ENCODE data around the gene EPAS1.

The EPAS1 gene

DNA sequence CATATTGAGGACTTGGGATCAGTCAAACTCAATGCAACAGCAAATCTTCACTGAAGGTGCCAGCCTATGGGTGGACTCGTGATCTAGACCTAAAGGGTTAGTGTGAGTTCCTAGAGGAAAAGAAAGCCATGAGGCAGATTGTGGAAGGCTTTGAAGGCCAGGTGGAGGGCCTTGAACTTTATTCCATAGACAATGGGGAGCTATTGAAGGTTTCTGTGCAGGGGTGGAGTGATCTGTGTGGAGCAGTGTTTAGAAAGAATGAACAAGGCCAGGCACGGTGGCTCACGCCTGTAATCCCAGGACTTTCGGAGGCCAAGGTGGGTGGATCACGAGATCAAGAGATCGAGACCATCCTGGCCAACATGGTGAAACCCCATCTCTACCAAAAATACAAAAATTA is 61.5 kb downstream of the EPAS1 start:
- peaks cover 3% of the 10 kb centered on the region; the same call in 1 of the 2 replicates for H3K4me1 ChIP-seq (ENCODE audit: insufficient read depth, low read length)
- no peaks in the 10 kb centered on the region; the same call in 1 of the 2 replicates for H3K36me3 ChIP-seq (ENCODE audit: insufficient read depth, low read length)
- H3K9ac ChIP-seq (ENCODE audit: low read depth, low read length) = no peak overlapping the region
- no peaks in the 10 kb centered on the region for H3K9me3 ChIP-seq (ENCODE audit: control insufficient read depth, insufficient read depth, low read length)

DNA sequence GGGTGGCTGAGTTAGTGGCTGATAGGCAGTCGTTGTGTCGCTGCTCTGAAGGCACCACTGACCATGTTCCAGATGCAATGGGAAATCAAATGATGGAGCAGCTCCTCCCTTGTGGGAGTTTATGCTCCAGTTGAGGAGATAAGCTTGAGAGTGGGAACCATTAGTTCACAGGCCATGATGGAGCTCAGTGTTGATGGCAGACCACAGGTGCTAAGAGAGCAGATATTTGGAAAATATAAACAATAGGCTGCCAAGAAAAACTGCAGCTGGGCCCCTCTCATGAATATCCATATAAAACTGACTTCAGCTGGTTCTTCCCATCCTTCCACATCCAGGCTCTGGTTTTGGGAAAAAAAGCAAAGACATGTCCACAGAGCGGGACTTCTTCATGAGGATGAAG is 63.1 kb downstream of the EPAS1 start:
- Histone ChIP-seq H3K9me3 (ENCODE audit: control insufficient read depth, insufficient read depth, low read length) (peaks cover 8% of the 10 kb centered on the region), H3K9ac (ENCODE audit: low read depth, low read length) (no peak overlapping the region), H3K4me1 (ENCODE audit: insufficient read depth, low read length) (no peaks in the 10 kb centered on the region), H3K36me3 (ENCODE audit: insufficient read depth, low read length) (no peaks in the 10 kb centered on the region; the same call in 1 of the 2 replicates)

DNA sequence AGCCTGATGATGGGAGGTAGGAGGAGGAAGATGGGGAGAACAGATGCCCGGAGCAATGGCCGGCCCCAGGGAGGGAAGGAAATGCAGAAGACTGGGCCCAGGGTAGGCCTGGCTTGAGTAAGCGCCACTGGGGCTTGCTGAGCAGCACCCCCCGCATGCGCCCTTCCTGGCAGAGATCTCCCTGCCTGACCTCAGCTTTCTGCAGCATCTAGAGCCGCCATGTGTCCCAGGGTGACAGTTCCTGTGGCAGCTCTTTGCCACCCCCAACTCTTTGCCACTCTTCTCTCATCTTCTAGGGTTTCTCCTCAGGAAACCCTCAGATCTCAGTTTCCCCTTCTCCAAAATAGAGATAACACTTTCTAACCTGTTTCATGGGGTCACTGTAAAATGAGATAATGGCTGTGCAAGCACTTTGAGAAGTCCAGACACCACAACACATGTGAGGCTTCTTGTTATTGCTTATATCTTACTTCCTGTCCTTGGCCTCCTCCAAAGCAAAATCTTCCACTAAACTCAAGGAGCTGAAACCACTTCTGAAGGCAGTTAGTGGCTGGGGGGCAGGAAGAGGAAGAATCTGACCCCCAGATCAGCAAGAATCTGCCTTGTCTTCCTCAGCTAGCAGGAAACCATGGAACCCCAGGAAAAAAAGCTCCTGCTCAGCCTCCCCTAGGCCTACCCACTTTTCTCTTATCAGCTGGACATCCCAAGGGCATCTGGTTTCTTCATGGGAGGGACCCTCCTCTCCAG is 64.9 kb downstream of the EPAS1 start:
- no peak overlapping the region for H3K9ac ChIP-seq (ENCODE audit: low read depth, low read length)
- no peaks in the 10 kb centered on the region for H3K4me1 ChIP-seq (ENCODE audit: insufficient read depth, low read length)
- peaks cover 8% of the 10 kb centered on the region for H3K9me3 ChIP-seq (ENCODE audit: control insufficient read depth, insufficient read depth, low read length)
- no peaks in the 10 kb centered on the region; the same call in 1 of the 2 replicates for H3K36me3 ChIP-seq (ENCODE audit: insufficient read depth, low read length)

DNA sequence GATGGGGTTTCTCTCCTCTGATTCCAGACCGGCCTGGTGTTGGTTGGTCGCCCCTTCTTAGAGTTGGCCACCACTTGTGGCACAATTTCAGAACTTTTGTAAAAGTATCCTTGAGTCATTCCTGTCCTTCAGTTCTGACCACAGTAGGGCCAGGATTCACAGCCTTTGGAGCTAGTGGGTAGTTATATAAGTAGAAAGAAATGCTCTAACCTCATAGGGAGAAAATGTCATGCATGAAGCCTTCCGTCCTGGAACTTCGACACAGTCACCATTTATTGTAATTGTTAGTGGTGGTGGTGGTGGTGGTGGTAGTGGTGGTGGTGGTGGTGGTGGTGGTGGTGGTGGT is 65.4 kb downstream of the EPAS1 start:
- H3K36me3 ChIP-seq (ENCODE audit: insufficient read depth, low read length) = no peaks in the 10 kb centered on the region; the same call in 1 of the 2 replicates
- no peaks in the 10 kb centered on the region for H3K4me1 ChIP-seq (ENCODE audit: insufficient read depth, low read length)
- peaks cover 8% of the 10 kb centered on the region for H3K9me3 ChIP-seq (ENCODE audit: control insufficient read depth, insufficient read depth, low read length)
- no peak overlapping the region for H3K9ac ChIP-seq (ENCODE audit: low read depth, low read length)

DNA sequence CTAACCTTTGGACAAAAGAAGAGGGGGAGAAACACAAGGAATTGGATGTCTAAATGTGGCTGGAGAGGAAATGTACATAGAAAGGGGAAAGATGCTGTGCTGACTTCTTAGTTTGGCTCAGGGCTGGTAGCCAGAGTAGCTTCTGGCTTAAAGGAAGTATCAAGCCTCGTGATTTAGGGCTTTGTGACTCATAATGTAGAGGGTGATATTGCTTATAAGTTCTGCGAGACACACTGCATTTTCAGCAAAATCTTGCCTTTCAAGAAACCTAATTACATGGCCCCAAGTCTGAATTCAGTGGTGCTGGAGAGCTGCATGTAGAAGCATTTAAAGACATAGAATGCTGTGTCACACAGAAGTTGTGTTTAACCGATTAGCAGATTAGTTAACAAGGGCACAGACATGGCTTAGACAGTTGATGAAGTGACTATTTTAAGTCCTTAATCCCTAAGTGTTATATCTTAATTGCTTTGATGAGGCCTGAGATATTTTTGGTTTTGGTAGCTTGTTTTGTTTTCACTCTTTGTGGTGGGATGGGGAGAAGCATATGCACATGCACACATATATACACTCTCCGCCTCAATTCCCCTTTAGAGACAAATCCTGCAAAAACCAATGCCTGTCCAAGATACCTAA is 66.4 kb downstream of the EPAS1 start:
- H3K9me3 ChIP-seq (ENCODE audit: control insufficient read depth, insufficient read depth, low read length) = peaks cover 8% of the 10 kb centered on the region
- no peaks in the 10 kb centered on the region; the same call in 1 of the 2 replicates for H3K36me3 ChIP-seq (ENCODE audit: insufficient read depth, low read length)
- H3K9ac ChIP-seq (ENCODE audit: low read depth, low read length) = no peak overlapping the region
- no peaks in the 10 kb centered on the region for H3K4me1 ChIP-seq (ENCODE audit: insufficient read depth, low read length)

DNA sequence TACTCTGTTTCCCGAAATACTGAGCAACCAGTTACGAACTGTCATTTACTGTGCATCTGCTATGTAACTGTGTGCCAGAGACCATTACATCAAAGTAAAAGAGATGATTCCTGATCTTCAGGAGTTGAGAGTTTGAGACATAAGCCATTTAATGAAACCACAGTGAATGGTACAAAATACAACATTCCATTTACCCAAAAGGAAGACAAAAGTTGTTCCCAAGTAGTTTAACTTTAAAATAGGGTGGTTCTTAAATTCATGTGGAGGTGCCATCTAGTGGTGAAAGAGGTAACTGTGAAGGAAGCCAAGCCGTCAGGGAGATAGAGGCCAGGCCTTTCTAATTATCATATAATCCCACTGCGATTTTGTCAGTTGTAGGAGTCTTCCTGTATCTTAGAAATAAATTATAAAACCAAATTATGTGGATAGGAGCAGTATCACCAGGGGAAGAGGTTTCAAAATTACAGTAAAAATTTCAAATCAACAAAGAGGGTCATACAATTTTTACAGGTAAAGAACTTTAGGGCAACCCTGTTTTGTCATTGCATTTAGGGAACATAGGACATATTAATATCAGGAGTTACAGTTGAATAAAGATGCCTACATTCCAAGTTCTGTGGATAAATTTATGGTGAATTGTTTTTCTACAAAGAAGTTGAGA is 67.7 kb downstream of the EPAS1 start:
- Histone ChIP-seq H3K9me3 (ENCODE audit: control insufficient read depth, insufficient read depth, low read length) (peaks cover 8% of the 10 kb centered on the region), H3K36me3 (ENCODE audit: insufficient read depth, low read length) (no peaks in the 10 kb centered on the region; the same call in 1 of the 2 replicates), H3K4me1 (ENCODE audit: insufficient read depth, low read length) (no peaks in the 10 kb centered on the region), H3K9ac (ENCODE audit: low read depth, low read length) (no peak overlapping the region)

DNA sequence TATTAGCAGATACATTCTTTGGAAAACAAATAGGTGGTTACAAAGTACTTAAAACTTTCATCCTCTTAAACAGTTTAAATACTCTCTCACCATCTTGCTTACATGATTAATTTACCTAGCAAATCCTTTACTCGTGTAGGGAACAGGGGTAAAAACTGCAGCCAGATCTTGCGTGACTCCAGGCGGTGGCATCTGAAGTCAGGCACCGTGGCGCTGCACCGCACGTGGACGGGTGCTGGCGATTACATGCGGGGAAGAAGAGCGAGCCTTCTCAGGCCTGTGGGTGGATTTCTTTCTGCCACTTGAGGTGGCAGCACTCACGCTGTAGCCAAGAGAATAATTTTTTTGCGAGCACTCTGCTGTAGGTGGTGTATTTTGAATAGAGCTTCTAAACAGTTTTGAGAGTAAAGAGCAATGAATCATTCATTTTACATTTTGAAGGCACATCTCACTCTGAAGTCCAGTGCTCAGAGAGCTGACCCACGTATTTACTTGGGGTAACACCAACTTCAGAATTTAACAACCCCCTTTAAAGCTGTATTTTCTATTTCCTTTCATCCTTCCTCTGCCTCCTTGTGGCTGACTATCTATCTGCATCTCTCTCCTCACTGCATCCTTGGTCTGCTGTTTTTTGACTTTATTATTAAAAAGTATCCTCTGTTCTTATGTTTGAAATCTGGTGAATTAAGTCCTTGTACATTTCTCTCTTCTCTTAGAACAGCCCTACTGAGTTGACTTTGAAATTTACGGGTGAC is 68.9 kb downstream of the EPAS1 start:
- no peak overlapping the region for H3K9ac ChIP-seq (ENCODE audit: low read depth, low read length)
- H3K9me3 ChIP-seq (ENCODE audit: control insufficient read depth, insufficient read depth, low read length) = peaks cover 8% of the 10 kb centered on the region
- no peaks in the 10 kb centered on the region for H3K4me1 ChIP-seq (ENCODE audit: insufficient read depth, low read length)
- H3K36me3 ChIP-seq (ENCODE audit: insufficient read depth, low read length) = no peaks in the 10 kb centered on the region; the same call in 1 of the 2 replicates

DNA sequence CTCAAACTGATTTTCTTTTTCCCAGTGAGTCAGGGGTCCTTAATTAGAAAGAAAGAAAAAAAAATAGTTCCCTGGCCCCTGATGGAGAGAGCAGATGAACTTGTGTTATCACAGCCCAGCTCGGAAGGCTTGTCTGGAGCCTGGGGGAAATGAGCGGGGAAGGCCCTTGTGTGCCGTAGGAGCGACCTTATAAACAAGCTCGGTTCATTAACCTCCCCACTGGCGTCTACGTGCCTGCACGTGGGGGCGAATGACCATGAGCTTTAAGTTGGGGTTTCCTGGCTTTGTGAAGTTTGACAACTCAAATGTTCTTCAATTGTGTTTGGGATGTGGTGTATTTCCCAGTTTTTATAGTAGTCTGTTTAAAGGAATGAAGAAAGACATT is 69.5 kb downstream of the EPAS1 start:
- H3K4me1 ChIP-seq (ENCODE audit: insufficient read depth, low read length) = no peaks in the 10 kb centered on the region
- peaks cover 8% of the 10 kb centered on the region for H3K9me3 ChIP-seq (ENCODE audit: control insufficient read depth, insufficient read depth, low read length)
- no peaks in the 10 kb centered on the region; the same call in 1 of the 2 replicates for H3K36me3 ChIP-seq (ENCODE audit: insufficient read depth, low read length)
- H3K9ac ChIP-seq (ENCODE audit: low read depth, low read length) = no peak overlapping the region

DNA sequence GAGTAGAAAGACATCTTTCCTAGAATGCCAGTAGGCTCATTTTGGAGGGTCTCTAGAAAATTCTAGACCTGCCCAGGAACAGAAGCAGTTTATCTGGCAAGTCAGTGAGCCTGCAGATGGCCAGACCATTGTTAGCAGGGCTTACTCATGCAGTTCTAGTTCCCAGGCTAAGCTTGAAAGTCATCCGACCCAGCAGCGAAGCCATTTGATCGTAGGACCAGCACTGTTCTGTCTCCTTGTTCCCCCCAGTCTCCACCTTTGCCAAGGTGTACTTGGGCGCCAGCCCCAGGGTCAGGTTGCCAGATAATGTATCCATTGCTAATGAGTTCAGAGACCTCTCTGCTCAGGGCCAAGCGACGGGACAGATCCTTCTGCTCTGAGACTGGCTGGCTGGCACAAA is 70.1 kb downstream of the EPAS1 start:
- no peaks in the 10 kb centered on the region for H3K4me1 ChIP-seq (ENCODE audit: insufficient read depth, low read length)
- no peaks in the 10 kb centered on the region; the same call in 1 of the 2 replicates for H3K36me3 ChIP-seq (ENCODE audit: insufficient read depth, low read length)
- peaks cover 8% of the 10 kb centered on the region for H3K9me3 ChIP-seq (ENCODE audit: control insufficient read depth, insufficient read depth, low read length)
- no peak overlapping the region for H3K9ac ChIP-seq (ENCODE audit: low read depth, low read length)

DNA sequence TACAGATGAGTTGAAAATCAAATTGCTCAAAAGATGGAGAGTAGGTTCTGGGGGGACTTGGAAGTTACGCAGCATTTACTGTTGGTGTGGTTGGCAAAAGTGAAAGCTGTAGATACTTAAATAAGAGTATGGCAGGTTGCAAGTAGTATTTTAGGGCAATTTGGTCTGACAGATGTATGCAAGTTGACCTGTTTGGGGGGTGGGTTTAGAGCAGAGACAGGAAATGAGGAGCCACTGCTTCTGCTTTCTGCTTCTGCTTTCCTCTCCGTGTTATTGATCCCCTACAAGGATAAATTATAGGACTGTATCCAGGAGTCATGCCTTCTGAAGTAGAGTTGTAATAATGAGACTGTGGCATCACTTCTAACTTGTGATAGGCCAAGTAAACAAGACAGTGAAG is 71.2 kb downstream of the EPAS1 start:
- no peaks in the 10 kb centered on the region for H3K4me1 ChIP-seq (ENCODE audit: insufficient read depth, low read length)

DNA sequence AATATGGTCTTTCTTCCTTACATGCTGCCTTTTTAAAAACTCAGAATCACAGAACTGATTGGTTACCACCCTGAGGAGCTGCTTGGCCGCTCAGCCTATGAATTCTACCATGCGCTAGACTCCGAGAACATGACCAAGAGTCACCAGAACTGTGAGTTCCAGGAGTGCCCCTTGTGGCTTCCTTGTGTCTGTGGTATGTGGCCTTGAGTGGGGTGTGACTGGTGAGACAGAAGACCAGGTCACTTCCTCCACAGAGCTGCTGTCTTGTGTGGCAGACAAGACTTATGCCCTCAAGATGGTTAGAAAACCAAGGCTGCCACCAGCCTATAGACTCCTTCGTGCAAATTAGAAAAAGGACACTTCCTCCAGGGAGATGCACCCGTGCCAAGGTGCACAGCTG is 72.6 kb downstream of the EPAS1 start:
- Histone ChIP-seq H3K36me3 (ENCODE audit: insufficient read depth, low read length) (no peaks in the 10 kb centered on the region), H3K9me3 (ENCODE audit: control insufficient read depth, insufficient read depth, low read length) (no peaks in the 10 kb centered on the region), H3K4me1 (ENCODE audit: insufficient read depth, low read length) (no peaks in the 10 kb centered on the region), H3K9ac (ENCODE audit: low read depth, low read length) (no peak overlapping the region)

More for the DNA sequence above, 71.2 kb downstream of the EPAS1 start:
- Histone ChIP-seq H3K9me3 (ENCODE audit: control insufficient read depth, insufficient read depth, low read length) (peaks cover 8% of the 10 kb centered on the region), H3K36me3 (ENCODE audit: insufficient read depth, low read length) (no peaks in the 10 kb centered on the region; the same call in 1 of the 2 replicates), H3K9ac (ENCODE audit: low read depth, low read length) (no peak overlapping the region)

DNA sequence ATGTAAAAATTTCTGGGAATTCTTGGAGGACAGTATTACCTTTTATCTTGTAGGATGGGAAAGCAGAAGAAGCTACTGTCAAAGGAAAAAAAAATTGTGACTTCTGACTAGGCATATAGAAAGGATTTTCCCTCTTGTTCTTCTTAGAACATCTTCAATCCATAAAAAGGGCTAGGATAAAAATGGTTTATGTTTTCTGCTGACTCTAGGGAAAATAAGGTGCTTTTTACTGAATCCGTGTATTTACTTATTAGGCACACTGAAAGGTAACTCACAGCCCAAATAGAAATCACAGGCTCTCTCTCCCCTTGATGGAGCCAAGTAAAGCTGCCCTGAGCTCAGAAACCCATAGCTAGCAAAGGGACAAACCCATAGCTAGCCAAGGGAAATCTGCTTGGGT is 74.6 kb downstream of the EPAS1 start:
- Histone ChIP-seq H3K9ac (ENCODE audit: low read depth, low read length) (no peak overlapping the region), H3K4me1 (ENCODE audit: insufficient read depth, low read length) (no peaks in the 10 kb centered on the region), H3K36me3 (ENCODE audit: insufficient read depth, low read length) (no peaks in the 10 kb centered on the region), H3K9me3 (ENCODE audit: control insufficient read depth, insufficient read depth, low read length) (no peaks in the 10 kb centered on the region)

DNA sequence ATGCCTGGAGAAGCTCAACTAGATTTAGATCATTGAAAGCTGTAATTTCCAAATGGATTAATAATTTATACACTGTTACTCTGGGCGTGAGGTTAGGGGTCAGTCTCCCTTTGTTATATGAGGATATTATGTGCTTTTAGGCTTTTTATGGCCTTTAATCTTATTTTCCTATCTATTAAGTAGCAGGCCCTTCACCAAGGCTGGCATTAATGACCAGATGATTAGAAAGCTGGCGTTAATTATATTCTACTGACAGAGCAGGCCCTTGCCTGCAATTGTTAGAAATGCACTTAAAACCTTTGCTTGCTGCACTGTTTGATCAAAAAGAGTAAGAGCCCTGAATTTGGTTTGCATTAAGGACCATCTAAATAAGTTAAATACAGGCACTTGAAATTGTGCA is 75.3 kb downstream of the EPAS1 start:
- Histone ChIP-seq H3K4me1 (ENCODE audit: insufficient read depth, low read length) (no peaks in the 10 kb centered on the region), H3K9ac (ENCODE audit: low read depth, low read length) (no peak overlapping the region), H3K36me3 (ENCODE audit: insufficient read depth, low read length) (no peaks in the 10 kb centered on the region), H3K9me3 (ENCODE audit: control insufficient read depth, insufficient read depth, low read length) (no peaks in the 10 kb centered on the region)

DNA sequence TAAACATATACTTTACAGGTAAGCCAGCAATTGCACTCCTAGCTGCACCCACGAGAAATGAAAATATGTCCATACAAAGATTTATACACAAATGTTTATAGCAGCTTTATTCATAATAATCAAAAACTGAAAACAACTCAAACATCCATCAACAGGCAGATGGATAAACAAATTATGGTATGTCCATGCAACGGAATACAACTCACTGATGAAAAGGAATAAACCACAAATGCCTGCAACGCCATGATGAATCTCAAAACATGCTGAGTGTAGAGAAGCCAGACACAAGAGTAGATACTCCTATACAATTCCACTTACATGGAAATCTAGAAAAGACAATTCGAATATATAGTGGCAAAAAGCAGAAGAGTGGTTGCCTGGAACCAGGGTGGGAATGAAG is 76.0 kb downstream of the EPAS1 start:
- Histone ChIP-seq H3K9ac (ENCODE audit: low read depth, low read length) (no peak overlapping the region), H3K36me3 (ENCODE audit: insufficient read depth, low read length) (no peaks in the 10 kb centered on the region), H3K4me1 (ENCODE audit: insufficient read depth, low read length) (no peaks in the 10 kb centered on the region), H3K9me3 (ENCODE audit: control insufficient read depth, insufficient read depth, low read length) (no peaks in the 10 kb centered on the region)

Measured in ES-I3 (cell line).